Ovary (tissue), 3 donors: ENCODE data around the gene KCNA2.

Source experiments
- EP300 ChIP-seq: sonication (generic); formaldehyde crosslinking; IDR thresholded peaks from one replicate; pipeline ENCODE4 v1.6.1; 2017; ENCODE audit warnings: antibody characterized with exemption
- POLR2A ChIP-seq: fragments of 450-650 bp; IDR thresholded peaks from one replicate; pipeline ENCODE4 v1.6.1; 2017; ENCODE audit warnings: antibody characterized with exemption, mild to moderate bottlenecking, moderate library complexity
- TF ChIP-seq, protein P1 (sequence below), 3 donors: fragments of 450-650 bp in 2 of 3; fragments of 200-600 bp in 1 of 3; IDR thresholded peaks; one replicate each; pipeline versions ENCODE4 v1.5.1 to v1.8.0; 2016 to 2022; ENCODE audit warnings: antibody characterized with exemption in 3 of 3, mild to moderate bottlenecking in 1 of 3
- donor health status: DM: no; HTN: no; CAD: no.

GRCh38 chr1:110620250-110620615 is 14.1 kb upstream of the KCNA2 start:
- TF ChIP-seq, protein P1, sequence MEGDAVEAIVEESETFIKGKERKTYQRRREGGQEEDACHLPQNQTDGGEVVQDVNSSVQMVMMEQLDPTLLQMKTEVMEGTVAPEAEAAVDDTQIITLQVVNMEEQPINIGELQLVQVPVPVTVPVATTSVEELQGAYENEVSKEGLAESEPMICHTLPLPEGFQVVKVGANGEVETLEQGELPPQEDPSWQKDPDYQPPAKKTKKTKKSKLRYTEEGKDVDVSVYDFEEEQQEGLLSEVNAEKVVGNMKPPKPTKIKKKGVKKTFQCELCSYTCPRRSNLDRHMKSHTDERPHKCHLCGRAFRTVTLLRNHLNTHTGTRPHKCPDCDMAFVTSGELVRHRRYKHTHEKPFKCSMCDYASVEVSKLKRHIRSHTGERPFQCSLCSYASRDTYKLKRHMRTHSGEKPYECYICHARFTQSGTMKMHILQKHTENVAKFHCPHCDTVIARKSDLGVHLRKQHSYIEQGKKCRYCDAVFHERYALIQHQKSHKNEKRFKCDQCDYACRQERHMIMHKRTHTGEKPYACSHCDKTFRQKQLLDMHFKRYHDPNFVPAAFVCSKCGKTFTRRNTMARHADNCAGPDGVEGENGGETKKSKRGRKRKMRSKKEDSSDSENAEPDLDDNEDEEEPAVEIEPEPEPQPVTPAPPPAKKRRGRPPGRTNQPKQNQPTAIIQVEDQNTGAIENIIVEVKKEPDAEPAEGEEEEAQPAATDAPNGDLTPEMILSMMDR (IDR thresholded peaks at IDR 0.05), result no peak
- TF ChIP-seq POLR2A, result no peak
- no peak for TF ChIP-seq EP300
